Prostate gland (tissue), 2 donors: ENCODE measurements around the gene CACNA1H.

Source experiments
- CTCF ChIP-seq, 4 experiments: fragments of 200-600 bp in 2 of 4; fragments of 450-650 bp in 2 of 4; sonication (generic) in 2 of 4; IDR thresholded peaks; 1 replicate in 3 of 4; 2 replicates in 1 of 4; pipeline ENCODE4 v1.5.1; 2016 to 2019; ENCODE audit warnings: antibody characterized with exemption in 4 of 4, mild to moderate bottlenecking in 2 of 4, moderate library complexity in 2 of 4
- POLR2A ChIP-seq: fragments of 450-650 bp; IDR thresholded peaks from one replicate; pipeline ENCODE4 v1.6.1; 2016; ENCODE audit warnings: antibody characterized with exemption, mild to moderate bottlenecking
- POLR2AphosphoS5 ChIP-seq: sonication (generic); formaldehyde crosslinking; IDR thresholded peaks from one replicate; pipeline ENCODE4 v1.6.1; 2017; ENCODE audit warnings: antibody characterized with exemption

GRCh38 chr16:1165511-1165910 lies 12.6 kb downstream of the CACNA1H start:
- TF ChIP-seq CTCF (IDR thresholded peaks at IDR 0.05) (no peak), POLR2A (no peak), POLR2AphosphoS5 (no peak)
